Measurements from ENCODE around the gene TMEM9.

DNA sequence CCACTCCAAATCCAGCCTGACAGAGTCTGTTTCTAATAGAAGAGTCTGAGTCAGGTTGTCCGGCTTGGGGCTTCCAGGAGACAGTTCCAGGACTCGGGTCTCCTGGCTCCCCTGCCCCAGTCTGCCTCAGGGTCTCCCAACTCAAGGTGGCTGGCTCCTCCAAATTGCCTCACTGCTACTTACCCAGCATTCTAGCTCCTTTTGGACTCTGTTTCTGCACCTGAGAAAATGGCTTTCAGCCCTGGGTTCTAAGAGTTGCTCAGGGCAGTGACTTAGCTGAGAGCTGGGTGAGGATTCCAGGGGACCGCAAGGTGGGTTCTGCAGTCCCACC lies 30.8 kb upstream of the TMEM9 start:
- TF ChIP-seq, protein P1, sequence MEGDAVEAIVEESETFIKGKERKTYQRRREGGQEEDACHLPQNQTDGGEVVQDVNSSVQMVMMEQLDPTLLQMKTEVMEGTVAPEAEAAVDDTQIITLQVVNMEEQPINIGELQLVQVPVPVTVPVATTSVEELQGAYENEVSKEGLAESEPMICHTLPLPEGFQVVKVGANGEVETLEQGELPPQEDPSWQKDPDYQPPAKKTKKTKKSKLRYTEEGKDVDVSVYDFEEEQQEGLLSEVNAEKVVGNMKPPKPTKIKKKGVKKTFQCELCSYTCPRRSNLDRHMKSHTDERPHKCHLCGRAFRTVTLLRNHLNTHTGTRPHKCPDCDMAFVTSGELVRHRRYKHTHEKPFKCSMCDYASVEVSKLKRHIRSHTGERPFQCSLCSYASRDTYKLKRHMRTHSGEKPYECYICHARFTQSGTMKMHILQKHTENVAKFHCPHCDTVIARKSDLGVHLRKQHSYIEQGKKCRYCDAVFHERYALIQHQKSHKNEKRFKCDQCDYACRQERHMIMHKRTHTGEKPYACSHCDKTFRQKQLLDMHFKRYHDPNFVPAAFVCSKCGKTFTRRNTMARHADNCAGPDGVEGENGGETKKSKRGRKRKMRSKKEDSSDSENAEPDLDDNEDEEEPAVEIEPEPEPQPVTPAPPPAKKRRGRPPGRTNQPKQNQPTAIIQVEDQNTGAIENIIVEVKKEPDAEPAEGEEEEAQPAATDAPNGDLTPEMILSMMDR (IDR thresholded peaks at IDR 0.05 in 8 of 11, conservative IDR thresholded peaks at IDR 0.05 in 3 of 11), result peak in 1 of 11 experiments; percentile 13
- no peak for TF ChIP-seq POLR2A (IDR thresholded peaks at IDR 0.05)
